ENCODE results near the gene PNPT1. TPM values are rescaled to one million over a fixed set of nuclear protein-coding genes. Genes with fewer than 3 reads are reported as not detected.

The PNPT1 gene
- total and polyA plus RNA-seq, 9 of the 15 experiments (the other 6 are each of a cell fraction or from before 2014, with no cell fraction given), result 46.5 to 104 (median 62.7) TPM

DNA sequence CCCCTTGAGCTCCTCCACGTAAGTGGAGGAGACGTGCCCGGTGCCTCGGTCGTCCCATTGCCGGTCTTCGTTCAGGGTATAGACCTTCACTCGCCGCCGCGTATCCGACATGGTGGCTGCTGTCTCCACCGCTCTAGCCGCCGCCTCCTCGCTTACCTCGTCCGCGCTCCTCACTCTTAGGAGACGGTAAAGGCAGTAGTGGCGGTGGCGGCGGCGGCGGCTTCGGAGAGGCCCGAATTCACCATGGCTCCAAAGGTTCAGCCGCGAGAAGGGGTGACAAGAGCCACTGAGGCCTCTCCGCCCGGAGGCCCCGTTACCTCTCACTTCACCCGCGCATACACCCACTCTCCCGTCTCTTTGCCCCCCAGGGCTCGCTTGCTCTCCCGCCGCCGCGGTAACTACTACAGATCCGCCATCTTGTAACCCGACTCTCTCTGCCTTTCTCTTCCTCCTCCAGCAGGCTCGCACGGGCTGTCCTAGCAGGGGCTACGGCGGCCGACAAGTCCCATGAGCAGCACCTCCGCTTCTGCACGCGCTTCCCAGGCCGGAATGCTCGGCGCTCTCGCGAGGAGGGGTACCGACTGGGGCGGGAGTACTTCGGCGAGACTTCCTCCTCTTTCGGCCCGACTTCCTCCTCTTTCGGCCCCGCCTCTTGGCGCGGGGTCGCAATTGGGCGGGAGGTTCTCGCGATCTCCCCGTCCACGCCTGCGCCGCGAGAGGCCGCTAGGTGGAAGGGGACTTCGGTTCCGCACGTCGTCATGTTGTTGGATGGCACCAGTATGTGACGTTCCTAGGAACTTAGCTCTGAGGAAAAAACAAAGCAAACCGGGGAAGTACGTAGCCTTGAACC is 76.2 kb downstream of the PNPT1 start, which contains the start of gene PPP4R3B (continued):
- TF ChIP-seq, protein P1, sequence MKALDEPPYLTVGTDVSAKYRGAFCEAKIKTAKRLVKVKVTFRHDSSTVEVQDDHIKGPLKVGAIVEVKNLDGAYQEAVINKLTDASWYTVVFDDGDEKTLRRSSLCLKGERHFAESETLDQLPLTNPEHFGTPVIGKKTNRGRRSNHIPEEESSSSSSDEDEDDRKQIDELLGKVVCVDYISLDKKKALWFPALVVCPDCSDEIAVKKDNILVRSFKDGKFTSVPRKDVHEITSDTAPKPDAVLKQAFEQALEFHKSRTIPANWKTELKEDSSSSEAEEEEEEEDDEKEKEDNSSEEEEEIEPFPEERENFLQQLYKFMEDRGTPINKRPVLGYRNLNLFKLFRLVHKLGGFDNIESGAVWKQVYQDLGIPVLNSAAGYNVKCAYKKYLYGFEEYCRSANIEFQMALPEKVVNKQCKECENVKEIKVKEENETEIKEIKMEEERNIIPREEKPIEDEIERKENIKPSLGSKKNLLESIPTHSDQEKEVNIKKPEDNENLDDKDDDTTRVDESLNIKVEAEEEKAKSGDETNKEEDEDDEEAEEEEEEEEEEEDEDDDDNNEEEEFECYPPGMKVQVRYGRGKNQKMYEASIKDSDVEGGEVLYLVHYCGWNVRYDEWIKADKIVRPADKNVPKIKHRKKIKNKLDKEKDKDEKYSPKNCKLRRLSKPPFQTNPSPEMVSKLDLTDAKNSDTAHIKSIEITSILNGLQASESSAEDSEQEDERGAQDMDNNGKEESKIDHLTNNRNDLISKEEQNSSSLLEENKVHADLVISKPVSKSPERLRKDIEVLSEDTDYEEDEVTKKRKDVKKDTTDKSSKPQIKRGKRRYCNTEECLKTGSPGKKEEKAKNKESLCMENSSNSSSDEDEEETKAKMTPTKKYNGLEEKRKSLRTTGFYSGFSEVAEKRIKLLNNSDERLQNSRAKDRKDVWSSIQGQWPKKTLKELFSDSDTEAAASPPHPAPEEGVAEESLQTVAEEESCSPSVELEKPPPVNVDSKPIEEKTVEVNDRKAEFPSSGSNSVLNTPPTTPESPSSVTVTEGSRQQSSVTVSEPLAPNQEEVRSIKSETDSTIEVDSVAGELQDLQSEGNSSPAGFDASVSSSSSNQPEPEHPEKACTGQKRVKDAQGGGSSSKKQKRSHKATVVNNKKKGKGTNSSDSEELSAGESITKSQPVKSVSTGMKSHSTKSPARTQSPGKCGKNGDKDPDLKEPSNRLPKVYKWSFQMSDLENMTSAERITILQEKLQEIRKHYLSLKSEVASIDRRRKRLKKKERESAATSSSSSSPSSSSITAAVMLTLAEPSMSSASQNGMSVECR (CRISPR knock-in tag; IDR thresholded peaks at IDR 0.05), result peak; percentile 67
- TF ChIP-seq GABPB1 (CRISPR knock-in tag; IDR thresholded peaks at IDR 0.05) (peak; percentile 90), EP400 (IDR thresholded peaks at IDR 0.05) (peak; percentile 94), LEF1 (IDR thresholded peaks at IDR 0.05) (0 out of 2 replicates have a peak, but pooled peaks have one; percentile 28), ERF (CRISPR knock-in tag; IDR thresholded peaks at IDR 0.05) (0 out of 2 replicates have a peak, but pooled peaks have one; percentile 61), ESRRA (IDR thresholded peaks at IDR 0.05; ENCODE audit: borderline replicate concordance, low read depth) (peak; percentile 65; the same call in 1 of the 2 replicates), FOXM1 (IDR thresholded peaks at IDR 0.05; ENCODE audit: low read depth) (no peak; the same call in 1 of the 2 replicates), FOXM1 (CRISPR knock-in tag; IDR thresholded peaks at IDR 0.05; ENCODE audit: low read depth) (peak; percentile 49; the same call in 1 of the 2 replicates), TOE1 (IDR thresholded peaks at IDR 0.05; ENCODE audit: borderline replicate concordance) (peak; percentile 90), TOE1 (CRISPR knock-in tag; IDR thresholded peaks at IDR 0.05; ENCODE audit: borderline replicate concordance, low read depth) (no peak), ZNF444 (CRISPR knock-in tag; IDR thresholded peaks at IDR 0.05) (no peak), MEF2D (tag; conservative IDR thresholded peaks at IDR 0.05; ENCODE audit: low read depth) (no peak), POLR2G (IDR thresholded peaks at IDR 0.05; ENCODE audit: low read depth, low read length) (peak; percentile 93), PRMT5 (CRISPR knock-in tag; IDR thresholded peaks at IDR 0.05) (peak; percentile 80), ARID1B (IDR thresholded peaks at IDR 0.05) (peak; percentile 13; the same call in 1 of the 2 replicates), SPI1 (IDR thresholded peaks at IDR 0.05; ENCODE audit: borderline replicate concordance, low read depth, low read length) (peak; percentile 82)
- TF ChIP-seq, protein P2, sequence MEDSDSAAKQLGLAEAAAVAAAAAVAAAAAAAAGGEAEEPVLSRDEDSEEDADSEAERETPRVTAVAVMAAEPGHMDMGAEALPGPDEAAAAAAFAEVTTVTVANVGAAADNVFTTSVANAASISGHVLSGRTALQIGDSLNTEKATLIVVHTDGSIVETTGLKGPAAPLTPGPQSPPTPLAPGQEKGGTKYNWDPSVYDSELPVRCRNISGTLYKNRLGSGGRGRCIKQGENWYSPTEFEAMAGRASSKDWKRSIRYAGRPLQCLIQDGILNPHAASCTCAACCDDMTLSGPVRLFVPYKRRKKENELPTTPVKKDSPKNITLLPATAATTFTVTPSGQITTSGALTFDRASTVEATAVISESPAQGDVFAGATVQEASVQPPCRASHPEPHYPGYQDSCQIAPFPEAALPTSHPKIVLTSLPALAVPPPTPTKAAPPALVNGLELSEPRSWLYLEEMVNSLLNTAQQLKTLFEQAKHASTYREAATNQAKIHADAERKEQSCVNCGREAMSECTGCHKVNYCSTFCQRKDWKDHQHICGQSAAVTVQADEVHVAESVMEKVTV (CRISPR knock-in tag; IDR thresholded peaks at IDR 0.05), result peak; percentile 45; the same call in 1 of the 2 replicates
- TF ChIP-seq, protein P3, sequence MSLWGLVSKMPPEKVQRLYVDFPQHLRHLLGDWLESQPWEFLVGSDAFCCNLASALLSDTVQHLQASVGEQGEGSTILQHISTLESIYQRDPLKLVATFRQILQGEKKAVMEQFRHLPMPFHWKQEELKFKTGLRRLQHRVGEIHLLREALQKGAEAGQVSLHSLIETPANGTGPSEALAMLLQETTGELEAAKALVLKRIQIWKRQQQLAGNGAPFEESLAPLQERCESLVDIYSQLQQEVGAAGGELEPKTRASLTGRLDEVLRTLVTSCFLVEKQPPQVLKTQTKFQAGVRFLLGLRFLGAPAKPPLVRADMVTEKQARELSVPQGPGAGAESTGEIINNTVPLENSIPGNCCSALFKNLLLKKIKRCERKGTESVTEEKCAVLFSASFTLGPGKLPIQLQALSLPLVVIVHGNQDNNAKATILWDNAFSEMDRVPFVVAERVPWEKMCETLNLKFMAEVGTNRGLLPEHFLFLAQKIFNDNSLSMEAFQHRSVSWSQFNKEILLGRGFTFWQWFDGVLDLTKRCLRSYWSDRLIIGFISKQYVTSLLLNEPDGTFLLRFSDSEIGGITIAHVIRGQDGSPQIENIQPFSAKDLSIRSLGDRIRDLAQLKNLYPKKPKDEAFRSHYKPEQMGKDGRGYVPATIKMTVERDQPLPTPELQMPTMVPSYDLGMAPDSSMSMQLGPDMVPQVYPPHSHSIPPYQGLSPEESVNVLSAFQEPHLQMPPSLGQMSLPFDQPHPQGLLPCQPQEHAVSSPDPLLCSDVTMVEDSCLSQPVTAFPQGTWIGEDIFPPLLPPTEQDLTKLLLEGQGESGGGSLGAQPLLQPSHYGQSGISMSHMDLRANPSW (CRISPR knock-in tag; IDR thresholded peaks at IDR 0.05), result 0 out of 2 replicates have a peak, but pooled peaks have one; percentile 45

Measured in K562 (cell line).